Measurements from ENCODE around the gene MEF2C.
"Not testable (repeated sequence)": the region's sequence is repeated elsewhere in the genome, so short reads cannot be mapped to it uniquely, and the experiment has no call there.

MEF2C gene

GRCh38 chr5:88798933-88799332, 84.1 kb downstream of the MEF2C start:
- not testable (repeated sequence) for DNase-seq

GRCh38 chr5:88793797-88794196, 89.2 kb downstream of the MEF2C start:
- DNase-seq: not testable (repeated sequence)

GRCh38 chr5:88792144-88792840, 90.7 kb downstream of the MEF2C start:
- DNase-seq: no peak

- no peak for DNase-seq
Observed at GRCh38 chr5:88787856-88788255, 95.1 kb downstream of the MEF2C start.

GRCh38 chr5:88786789-88787188, 96.2 kb downstream of the MEF2C start:
- DNase-seq: no peak

GRCh38 chr5:88785746-88786565, 97.0 kb downstream of the MEF2C start:
- DNase-seq: peak; percentile 54

GRCh38 chr5:88782571-88782970, 100.4 kb downstream of the MEF2C start:
- DNase-seq: no peak

- peak; percentile 30 for DNase-seq
Observed at GRCh38 chr5:88780736-88781135, 102.2 kb downstream of the MEF2C start.

GRCh38 chr5:88778736-88779135, 104.2 kb downstream of the MEF2C start:
- DNase-seq: no peak

- DNase-seq: no peak
Observed at GRCh38 chr5:88776692-88777091, 106.3 kb downstream of the MEF2C start.

- no peak for DNase-seq
Observed at GRCh38 chr5:88772831-88773230, 110.2 kb downstream of the MEF2C start.

- no peak for DNase-seq
Observed at GRCh38 chr5:88772047-88772446, 110.9 kb downstream of the MEF2C start.

- no peak for DNase-seq
Observed at GRCh38 chr5:88770276-88771257, 112.4 kb downstream of the MEF2C start.

GRCh38 chr5:88769165-88769564, 113.8 kb downstream of the MEF2C start:
- DNase-seq: no peak

GRCh38 chr5:88768411-88768810, 114.6 kb downstream of the MEF2C start:
- no peak for DNase-seq

- DNase-seq: no peak
Observed at GRCh38 chr5:88765798-88766197, 117.2 kb downstream of the MEF2C start.

- DNase-seq: no peak
Observed at GRCh38 chr5:88765171-88765570, 117.8 kb downstream of the MEF2C start.

GRCh38 chr5:88761939-88762338, 121.0 kb downstream of the MEF2C start:
- DNase-seq: no peak

- no peak for DNase-seq
Observed at GRCh38 chr5:88761269-88761850, 121.6 kb downstream of the MEF2C start.

GRCh38 chr5:88760527-88760926, 122.5 kb downstream of the MEF2C start:
- DNase-seq: no peak

- DNase-seq: no peak
Observed at GRCh38 chr5:88758591-88758990, 124.4 kb downstream of the MEF2C start.

- no peak for DNase-seq
Observed at GRCh38 chr5:88758184-88758583, 124.8 kb downstream of the MEF2C start.

GRCh38 chr5:88756953-88757352, 126.0 kb downstream of the MEF2C start:
- no peak for DNase-seq

All from OCI-M1 (cell line).